Measurements from ENCODE around the gene OR2T11.
"Not testable (repeated sequence)": the region's sequence is repeated elsewhere in the genome, so short reads cannot be mapped to it uniquely, and the experiment has no call there.

DNA sequence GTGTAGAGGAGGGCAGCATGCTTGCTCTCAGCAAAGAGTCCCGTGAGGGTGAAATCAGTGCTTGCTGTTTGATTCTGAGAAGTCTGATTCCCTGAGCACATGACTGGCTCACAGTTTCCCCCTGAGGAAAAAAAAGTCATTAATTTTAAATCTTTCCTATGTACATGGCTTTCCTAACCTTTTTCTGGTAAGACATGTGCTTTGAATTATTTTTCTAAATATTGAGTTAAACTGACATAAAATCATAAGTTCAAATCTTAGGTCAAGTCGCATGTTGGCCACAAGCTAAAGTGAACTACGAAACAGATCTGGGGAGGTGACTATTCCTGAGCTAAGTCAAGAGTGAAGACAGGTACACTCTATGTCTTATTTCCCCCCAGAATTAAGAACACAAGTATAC is 60.2 kb downstream of the OR2T11 start, which contains the start of gene OR2T34:
- TF ChIP-seq, protein P1, sequence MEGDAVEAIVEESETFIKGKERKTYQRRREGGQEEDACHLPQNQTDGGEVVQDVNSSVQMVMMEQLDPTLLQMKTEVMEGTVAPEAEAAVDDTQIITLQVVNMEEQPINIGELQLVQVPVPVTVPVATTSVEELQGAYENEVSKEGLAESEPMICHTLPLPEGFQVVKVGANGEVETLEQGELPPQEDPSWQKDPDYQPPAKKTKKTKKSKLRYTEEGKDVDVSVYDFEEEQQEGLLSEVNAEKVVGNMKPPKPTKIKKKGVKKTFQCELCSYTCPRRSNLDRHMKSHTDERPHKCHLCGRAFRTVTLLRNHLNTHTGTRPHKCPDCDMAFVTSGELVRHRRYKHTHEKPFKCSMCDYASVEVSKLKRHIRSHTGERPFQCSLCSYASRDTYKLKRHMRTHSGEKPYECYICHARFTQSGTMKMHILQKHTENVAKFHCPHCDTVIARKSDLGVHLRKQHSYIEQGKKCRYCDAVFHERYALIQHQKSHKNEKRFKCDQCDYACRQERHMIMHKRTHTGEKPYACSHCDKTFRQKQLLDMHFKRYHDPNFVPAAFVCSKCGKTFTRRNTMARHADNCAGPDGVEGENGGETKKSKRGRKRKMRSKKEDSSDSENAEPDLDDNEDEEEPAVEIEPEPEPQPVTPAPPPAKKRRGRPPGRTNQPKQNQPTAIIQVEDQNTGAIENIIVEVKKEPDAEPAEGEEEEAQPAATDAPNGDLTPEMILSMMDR (IDR thresholded peaks at IDR 0.05) = not testable (repeated sequence)
- TF ChIP-seq POLR2A (IDR thresholded peaks at IDR 0.05) = not testable (repeated sequence)

All from lower leg skin (tissue), 3 donors.